K562 (cell line): ENCODE data around the gene C5orf22. TPM values are rescaled to one million over a fixed set of nuclear protein-coding genes. Genes with fewer than 3 reads are reported as not detected.

Source experiments
- REST ChIP-seq, 2 experiments: fragments of 450-650 bp; formaldehyde crosslinking in 1 of 2; IDR thresholded peaks; 2 replicates each; pipeline versions ENCODE4 v1.4.0 to v1.6.1; 2014 to 2020; ENCODE audit warnings: mild to moderate bottlenecking in 2 of 2, borderline replicate concordance in 1 of 2, low read depth in 1 of 2
- polyA plus RNA-seq, 8 experiments: library from polyadenylated mRNA; depleted of rRNA in 4 of 8; stranded (reverse) in 5 of 8; unstranded in 3 of 8; fragments of >200 nt; fragmentation: Nextera tagmentation in 2 of 8; fragmentation: Illumina TruSeq in 1 of 8; extraction: Ambion mirVana in 2 of 8; extraction: Trizol in 1 of 8; gene quantifications; 2 replicates each; pipeline versions ENCODE4 v1.2.1 to v1.2.3, GENCODE V29; 2011 to 2014; ENCODE audit warnings: inconsistent platforms in 1 of 8, missing spikeins in 1 of 8
- total RNA-seq, 7 experiments: library from RNA; depleted of rRNA in 6 of 7; stranded (reverse); fragments of >200 nt in 6 of 7; fragmentation: Illumina TruSeq in 2 of 7; extraction: Trizol in 2 of 7; gene quantifications; 2 replicates each; pipeline versions ENCODE4 v1.2.1 to v1.2.3, GENCODE V29; 2011 to 2021; ENCODE audit warnings: low replicate concordance in 1 of 7

C5orf22 gene
- total and polyA plus RNA-seq, 9 of the 15 experiments (the other 6 are each of a cell fraction or from before 2014, with no cell fraction given) = 22.7 to 56.7 (median 39.3) TPM

- TF ChIP-seq REST (IDR thresholded peaks at IDR 0.05; ENCODE audit: borderline replicate concordance) = peak; percentile 71; the same call in 1 of the 2 replicates
- no peak for TF ChIP-seq REST (CRISPR knock-in tag; IDR thresholded peaks at IDR 0.05; ENCODE audit: low read depth)
Measured at GRCh38 chr5:31581498-31582099, 49.5 kb downstream of the C5orf22 start (continued).
